Nephron (organoid): ENCODE results near the gene STMN1.

Experiments used
- H3K27ac Mint-ChIP-seq, 3 experiments: 2 replicates each; pipeline ENCODE4 v1.8.0; 2020; ENCODE audit warnings: mixed read lengths in 3 of 3, mild to moderate bottlenecking in 2 of 3, moderate library complexity in 1 of 3
- H3K27me3 Mint-ChIP-seq: 2 replicates; pipeline ENCODE4 v1.8.0; 2021; ENCODE audit warnings: low read depth, mild to moderate bottlenecking, moderate library complexity, mixed read lengths
- H3K36me3 Mint-ChIP-seq: 2 replicates; pipeline ENCODE4 v1.8.0; 2020; ENCODE audit warnings: low read depth, mixed read lengths
- H3K4me1 Mint-ChIP-seq: 2 replicates; pipeline ENCODE4 v1.8.0; 2020; ENCODE audit warnings: mixed read lengths
- H3K4me3 Mint-ChIP-seq, 3 experiments: 2 replicates each; pipeline ENCODE4 v1.8.0; 2020; ENCODE audit warnings: mild to moderate bottlenecking in 3 of 3, mixed read lengths in 3 of 3, moderate library complexity in 2 of 3
- H3K9me3 Mint-ChIP-seq: 2 replicates; pipeline ENCODE4 v1.8.0; 2020; ENCODE audit warnings: mixed read lengths
- TF ChIP-seq, protein P1 (sequence below), 3 experiments: fragments of 200-600 bp; sonication (generic); IDR thresholded peaks; one replicate each; pipeline ENCODE4 v1.5.0; 2021; ENCODE audit warnings: antibody characterized with exemption in 3 of 3; ENCODE audit not compliant: unreplicated experiment in 3 of 3

The STMN1 gene

GRCh38 chr1:25878690-25879089, 27.5 kb downstream of the STMN1 start:
- no peak overlapping the region for H3K4me3 Mint-ChIP-seq
- H3K4me1 Mint-ChIP-seq = peaks cover 6% of the 10 kb centered on the region
- TF ChIP-seq, protein P1, sequence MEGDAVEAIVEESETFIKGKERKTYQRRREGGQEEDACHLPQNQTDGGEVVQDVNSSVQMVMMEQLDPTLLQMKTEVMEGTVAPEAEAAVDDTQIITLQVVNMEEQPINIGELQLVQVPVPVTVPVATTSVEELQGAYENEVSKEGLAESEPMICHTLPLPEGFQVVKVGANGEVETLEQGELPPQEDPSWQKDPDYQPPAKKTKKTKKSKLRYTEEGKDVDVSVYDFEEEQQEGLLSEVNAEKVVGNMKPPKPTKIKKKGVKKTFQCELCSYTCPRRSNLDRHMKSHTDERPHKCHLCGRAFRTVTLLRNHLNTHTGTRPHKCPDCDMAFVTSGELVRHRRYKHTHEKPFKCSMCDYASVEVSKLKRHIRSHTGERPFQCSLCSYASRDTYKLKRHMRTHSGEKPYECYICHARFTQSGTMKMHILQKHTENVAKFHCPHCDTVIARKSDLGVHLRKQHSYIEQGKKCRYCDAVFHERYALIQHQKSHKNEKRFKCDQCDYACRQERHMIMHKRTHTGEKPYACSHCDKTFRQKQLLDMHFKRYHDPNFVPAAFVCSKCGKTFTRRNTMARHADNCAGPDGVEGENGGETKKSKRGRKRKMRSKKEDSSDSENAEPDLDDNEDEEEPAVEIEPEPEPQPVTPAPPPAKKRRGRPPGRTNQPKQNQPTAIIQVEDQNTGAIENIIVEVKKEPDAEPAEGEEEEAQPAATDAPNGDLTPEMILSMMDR (IDR thresholded peaks at IDR 0.05; ENCODE audit: unreplicated experiment in 3 of 3) = no peak
- H3K27me3 Mint-ChIP-seq = peaks cover 8% of the 10 kb centered on the region
- peak overlapping the region in 2 of 3 experiments; percentile 62 to 74 for H3K27ac Mint-ChIP-seq
- H3K9me3 Mint-ChIP-seq = no peaks in the 10 kb centered on the region
- H3K36me3 Mint-ChIP-seq = no peaks in the 10 kb centered on the region

GRCh38 chr1:25877155-25877554, 29.1 kb downstream of the STMN1 start:
- no peak overlapping the region for H3K27ac Mint-ChIP-seq
- H3K9me3 Mint-ChIP-seq = no peaks in the 10 kb centered on the region
- H3K4me3 Mint-ChIP-seq = no peak overlapping the region
- H3K27me3 Mint-ChIP-seq = peaks cover 8% of the 10 kb centered on the region
- no peaks in the 10 kb centered on the region for H3K36me3 Mint-ChIP-seq
- H3K4me1 Mint-ChIP-seq = peaks cover 15% of the 10 kb centered on the region
- TF ChIP-seq, protein P1 (IDR thresholded peaks at IDR 0.05; ENCODE audit: unreplicated experiment in 3 of 3) = no peak

DNA sequence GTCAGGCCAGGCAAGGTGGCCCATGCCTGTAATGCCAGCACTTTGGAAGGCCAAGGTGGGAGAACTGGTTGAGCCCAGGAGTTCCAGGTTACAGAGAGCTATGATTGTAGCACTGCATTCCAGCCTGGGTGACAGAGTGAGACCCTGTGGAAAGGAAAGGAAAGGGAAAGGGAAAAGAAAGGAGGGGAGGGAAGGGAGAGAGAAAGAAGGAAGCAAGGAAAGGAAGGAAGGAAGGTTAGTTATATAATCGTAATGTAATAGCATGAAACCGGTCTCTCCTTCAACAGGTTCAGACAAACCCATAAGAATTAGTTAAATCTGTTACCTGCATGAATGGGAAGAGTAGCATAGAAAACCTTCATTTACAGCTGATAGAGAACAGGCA, 29.5 kb downstream of the STMN1 start:
- H3K36me3 Mint-ChIP-seq = no peaks in the 10 kb centered on the region
- H3K4me1 Mint-ChIP-seq = peaks cover 15% of the 10 kb centered on the region
- H3K4me3 Mint-ChIP-seq = peak overlapping the region; percentile 82 to 88 (median 87)
- TF ChIP-seq, protein P1 (IDR thresholded peaks at IDR 0.05; ENCODE audit: unreplicated experiment in 3 of 3) = no peak
- H3K9me3 Mint-ChIP-seq = no peaks in the 10 kb centered on the region
- peaks cover 8% of the 10 kb centered on the region for H3K27me3 Mint-ChIP-seq
- H3K27ac Mint-ChIP-seq = peak overlapping the region; percentile 94 to 99 (median 95)

- Mint-ChIP-seq H3K36me3 (no peaks in the 10 kb centered on the region), H3K27me3 (peaks cover 8% of the 10 kb centered on the region), H3K27ac (peak overlapping the region; percentile 94 to 99 (median 95)), H3K9me3 (no peaks in the 10 kb centered on the region), H3K4me1 (peaks cover 17% of the 10 kb centered on the region), H3K4me3 (peak overlapping the region; percentile 82 to 88 (median 87))
- TF ChIP-seq, protein P1 (IDR thresholded peaks at IDR 0.05; ENCODE audit: unreplicated experiment in 3 of 3) = no peak
These were observed 30.1 kb downstream of the STMN1 start for GRCh38 chr1:25875856-25876692.

- Mint-ChIP-seq H3K36me3 (no peaks in the 10 kb centered on the region), H3K27me3 (peaks cover 8% of the 10 kb centered on the region), H3K27ac (peak within 1 kb of the TSS; percentile 95 to 99 (median 97)), H3K4me1 (peaks cover 20% of the 10 kb centered on the region), H3K9me3 (no peaks in the 10 kb centered on the region), H3K4me3 (peak within 1 kb of the TSS; percentile 89 to 90 (median 90))
- TF ChIP-seq, protein P1 (IDR thresholded peaks at IDR 0.05; ENCODE audit: unreplicated experiment in 3 of 3) = no peak
These were observed 30.9 kb downstream of the STMN1 start, which contains the start of gene PAQR7 for GRCh38 chr1:25875154-25875855. PAQR7 (minus strand) TSS chr1:25875708; CDS start chr1:25863839, 11,869 bp downstream.
